GM21367 (cell line): ENCODE measurements around the gene GIMAP1.
A peak's percentile ranks its signal among the peaks of the same experiment; 100 is the strongest.

ENCODE experiments used
- ATAC-seq: cut with Tn5 transposase; IDR thresholded peaks from one replicate; pipeline ENCODE4 v1.9.1; 2021; ENCODE audit not compliant: unreplicated experiment

The GIMAP1 gene

GRCh38 chr7:150721970-150722373 lies 5.6 kb downstream of the GIMAP1 start:
- no peak for ATAC-seq

DNA sequence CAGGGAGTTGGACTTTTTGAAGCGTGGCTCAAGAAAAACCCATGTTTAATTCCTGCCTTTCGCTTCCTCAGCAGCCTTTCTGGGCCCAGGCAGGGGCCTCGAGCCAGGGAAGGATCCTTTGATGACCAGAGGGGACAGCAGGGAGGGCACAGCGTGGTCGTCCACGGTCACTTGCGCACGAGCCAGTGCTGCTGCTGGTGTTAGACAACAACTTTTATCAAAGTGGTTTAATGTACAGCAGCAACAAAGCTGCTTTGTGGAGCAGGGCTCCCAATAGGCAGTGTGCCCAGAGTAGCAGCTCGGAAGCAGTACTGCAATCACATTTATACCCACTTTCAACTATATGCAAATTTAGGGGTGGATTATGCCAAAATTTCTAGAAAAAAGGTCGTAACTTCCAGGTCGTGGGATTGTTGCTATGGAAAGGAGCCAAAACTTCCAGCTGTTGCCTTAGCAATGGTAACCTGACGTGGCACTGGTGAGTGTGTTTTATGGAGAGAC lies 6.1 kb downstream of the GIMAP1 start:
- no peak for ATAC-seq

DNA sequence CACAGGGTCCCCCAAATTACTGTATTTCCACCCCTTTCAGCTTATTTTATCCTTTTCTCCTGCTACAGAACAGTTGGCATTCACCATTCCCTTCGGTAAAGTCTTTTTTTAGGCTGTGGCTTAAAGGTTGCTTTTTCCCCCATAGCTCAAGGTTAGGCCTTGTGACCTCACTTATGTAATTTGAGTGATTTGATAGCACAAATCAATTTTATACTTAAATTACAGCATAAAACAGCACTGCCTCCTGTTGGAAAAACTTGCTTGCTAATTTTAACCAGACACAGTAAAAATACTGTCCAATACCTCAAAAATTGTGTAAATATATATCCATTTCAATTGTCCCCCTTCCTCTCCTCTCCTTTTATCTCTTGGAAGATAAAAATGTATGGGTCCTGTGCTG lies 7.1 kb downstream of the GIMAP1 start:
- ATAC-seq = no peak

DNA sequence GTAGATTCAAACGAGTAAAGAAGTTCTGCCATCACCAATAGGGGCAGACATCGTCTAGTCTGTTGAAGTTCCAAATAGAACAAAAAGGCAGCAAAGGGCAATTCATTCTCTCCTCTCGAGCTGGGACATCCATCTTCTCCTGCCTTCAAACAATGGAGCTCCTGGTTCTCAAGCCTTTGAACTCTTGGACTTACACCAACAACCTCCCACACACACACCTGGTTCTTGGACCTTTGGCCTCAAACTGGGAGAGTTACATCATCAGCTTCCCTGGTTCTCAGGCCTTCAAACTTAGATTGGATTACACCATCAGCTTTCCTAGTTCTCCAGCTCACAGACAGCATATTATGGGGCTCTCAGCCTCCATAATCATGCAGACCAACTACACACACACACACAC lies 11.0 kb downstream of the GIMAP1 start:
- ATAC-seq = no peak

GRCh38 chr7:150728011-150728410 lies 11.6 kb downstream of the GIMAP1 start:
- ATAC-seq = no peak

- ATAC-seq = no peak
Observed at GRCh38 chr7:150728609-150729008, 12.2 kb downstream of the GIMAP1 start.

GRCh38 chr7:150731916-150732315 lies 15.5 kb downstream of the GIMAP1 start:
- no peak for ATAC-seq

DNA sequence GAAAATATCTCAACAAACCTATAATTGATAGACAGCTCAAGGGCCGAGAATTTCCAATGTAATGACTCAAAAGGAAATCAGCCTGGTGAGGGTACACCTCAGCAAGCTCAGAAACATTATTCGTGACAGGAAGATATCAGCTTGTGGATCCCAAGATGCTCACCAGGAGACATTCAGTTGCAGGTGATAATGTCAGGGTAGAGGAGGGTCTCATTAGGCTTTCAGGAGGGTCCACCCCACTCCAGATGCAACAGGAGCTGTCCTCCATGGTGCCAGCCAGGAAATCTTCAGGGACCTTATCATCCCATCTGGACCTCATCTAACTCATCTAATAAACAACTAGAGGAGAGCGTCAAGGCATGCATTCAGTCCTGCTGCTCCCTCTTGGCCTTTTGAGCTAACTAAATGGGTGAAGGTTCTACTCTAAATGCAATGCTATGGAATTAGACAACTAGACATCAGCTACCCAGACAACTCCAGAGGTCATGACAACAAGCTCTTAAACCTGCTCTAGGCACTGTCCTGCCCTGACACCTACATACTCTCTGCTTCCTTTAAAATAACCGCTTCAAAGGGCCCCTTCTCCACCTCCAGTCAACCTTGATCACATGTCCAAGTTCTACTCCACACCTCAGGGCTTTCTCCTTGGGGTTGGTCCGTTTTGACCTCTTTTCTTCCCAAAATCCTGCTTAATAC lies 16.5 kb downstream of the GIMAP1 start:
- ATAC-seq = no peak

- no peak for ATAC-seq
Observed at GRCh38 chr7:150733482-150734095, 17.2 kb downstream of the GIMAP1 start.

- no peak for ATAC-seq
Observed at GRCh38 chr7:150734254-150734653, 17.8 kb downstream of the GIMAP1 start.

DNA sequence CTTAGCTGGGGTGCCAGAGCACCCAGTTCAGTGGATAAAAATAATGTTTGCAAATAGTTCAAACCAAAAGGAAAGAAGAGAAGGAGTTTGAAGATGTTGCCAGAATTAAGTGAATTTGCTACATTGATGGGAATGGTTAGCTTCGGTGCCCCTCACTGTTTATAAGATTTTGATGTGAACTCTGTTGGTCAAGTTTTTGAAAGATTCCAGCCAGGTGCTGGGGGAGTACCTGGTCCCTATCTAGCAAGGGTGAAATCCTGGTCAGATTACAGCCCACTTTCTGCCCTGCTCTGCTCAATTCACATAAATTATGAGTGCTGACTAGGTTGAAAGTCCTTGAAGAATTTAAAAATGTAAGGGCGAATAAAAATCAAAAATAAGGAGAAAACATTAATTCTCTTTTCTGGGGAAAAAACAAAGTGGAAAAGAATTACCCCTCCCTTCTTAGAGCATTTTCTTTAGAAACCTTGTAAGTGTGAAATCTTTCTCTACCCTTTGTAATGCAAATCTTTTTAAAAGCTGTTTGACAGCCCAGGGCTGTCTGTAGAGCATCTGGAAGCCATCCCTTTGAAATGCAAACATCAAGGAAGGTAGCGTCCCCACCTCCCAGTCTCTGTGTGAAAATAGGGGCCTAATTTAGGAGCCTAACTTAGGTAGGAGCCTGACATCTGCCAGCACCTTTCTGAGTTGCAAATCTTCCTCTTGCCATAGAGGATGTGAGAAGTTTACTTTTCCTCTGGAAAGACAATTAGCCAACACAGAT lies 19.4 kb downstream of the GIMAP1 start:
- ATAC-seq = no peak

DNA sequence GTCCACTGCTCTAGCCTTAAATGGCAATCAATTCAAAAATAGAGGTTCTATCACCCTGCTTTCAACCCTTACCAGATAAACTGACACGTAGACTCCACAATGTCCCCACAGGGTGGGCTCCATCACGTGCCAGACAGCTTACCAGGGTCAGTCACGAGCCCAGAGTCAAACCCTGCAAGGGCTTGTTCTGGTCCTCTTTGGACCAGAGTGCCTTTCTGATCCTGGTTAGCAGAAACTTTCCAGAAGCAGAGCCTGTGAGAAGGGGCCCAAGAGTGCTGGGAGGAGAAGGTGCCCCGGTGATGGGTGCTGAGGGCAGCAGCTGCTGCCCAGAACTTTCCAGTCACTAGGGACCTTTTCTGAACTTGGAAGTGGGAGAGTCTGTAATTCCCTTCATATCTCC lies 20.5 kb downstream of the GIMAP1 start:
- no peak for ATAC-seq

GRCh38 chr7:150737265-150738055 lies 21.0 kb downstream of the GIMAP1 start, which contains the start of gene GIMAP5:
GIMAP5 (plus strand) TSS chr7:150737418; CDS start chr7:150740885, 3,467 bp downstream.
- peak; percentile 62 for ATAC-seq

DNA sequence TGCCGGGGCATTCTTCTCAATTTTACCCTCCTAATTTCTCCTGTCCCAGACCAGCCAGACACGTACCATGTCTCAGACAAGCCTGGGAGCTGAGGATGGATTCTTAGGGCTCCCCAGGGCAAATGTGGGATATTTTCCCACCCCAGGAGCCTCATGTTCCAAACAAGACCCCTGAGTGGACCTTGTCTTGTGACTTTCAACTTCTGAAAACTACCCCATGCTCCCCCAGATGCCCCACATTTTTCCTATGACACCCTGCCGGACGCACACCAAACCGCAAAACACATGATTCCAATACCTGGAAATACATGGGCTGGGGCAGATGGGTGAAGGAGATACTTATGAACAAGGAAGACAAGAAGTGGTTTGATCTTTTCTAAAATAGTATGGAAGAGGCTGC lies 21.7 kb downstream of the GIMAP1 start:
- ATAC-seq = no peak

DNA sequence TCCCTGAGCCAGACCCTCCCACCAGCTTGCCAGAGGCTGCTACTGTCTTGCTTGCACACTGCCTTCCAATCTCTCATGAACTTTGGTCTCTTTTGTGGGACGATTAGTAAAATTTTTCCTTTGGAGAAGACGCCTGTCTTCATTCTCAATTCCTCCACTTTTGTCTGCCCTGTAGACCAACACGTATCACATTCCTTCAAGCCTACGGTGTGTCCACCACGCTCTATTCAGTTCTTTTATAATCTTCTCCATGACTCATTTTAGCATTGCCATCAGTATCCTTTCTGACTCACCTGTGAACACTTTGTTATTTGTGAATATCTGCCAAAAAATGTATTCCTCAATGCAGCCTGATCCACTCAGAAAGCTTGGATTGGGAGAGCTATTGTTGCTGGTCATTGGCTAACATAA lies 22.2 kb downstream of the GIMAP1 start:
- ATAC-seq = no peak

DNA sequence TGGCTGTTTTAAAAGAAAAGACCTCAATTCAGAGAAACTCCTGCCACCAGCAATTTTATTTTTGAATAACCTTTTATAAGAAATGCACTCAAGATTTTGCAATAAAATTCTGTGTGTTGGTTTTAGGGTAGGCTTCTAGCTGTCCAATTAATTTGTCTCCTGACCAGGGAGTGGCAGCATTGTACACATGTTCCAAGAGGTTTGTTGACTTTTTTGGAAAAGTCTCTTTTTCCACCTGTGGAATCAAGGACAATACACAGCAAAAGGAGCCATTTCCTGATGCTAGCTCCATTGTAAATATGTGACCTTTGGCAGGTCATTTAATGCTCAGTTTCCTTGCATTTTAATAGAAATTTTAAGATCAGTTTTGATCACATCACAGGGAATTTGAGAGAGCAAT lies 22.6 kb downstream of the GIMAP1 start:
- ATAC-seq = no peak

DNA sequence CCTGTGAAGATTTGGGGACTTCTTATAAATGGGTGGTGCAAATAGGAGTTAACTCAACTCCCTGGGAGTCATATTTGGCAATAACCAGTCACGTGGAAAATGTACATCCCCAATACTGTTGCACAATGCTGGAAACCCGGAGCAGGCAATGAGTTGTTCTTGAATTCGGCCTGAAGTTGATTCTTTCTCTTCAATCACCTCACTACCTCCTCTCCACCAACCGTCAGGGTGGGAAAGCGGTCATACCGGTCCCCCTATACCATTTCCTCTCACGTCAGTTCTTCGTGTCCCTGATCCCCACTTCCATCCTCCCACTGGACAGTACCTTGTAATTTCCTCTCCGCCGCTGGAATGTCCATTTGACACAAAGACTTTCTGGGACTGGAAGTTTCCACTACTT lies 23.6 kb downstream of the GIMAP1 start:
- ATAC-seq = no peak

DNA sequence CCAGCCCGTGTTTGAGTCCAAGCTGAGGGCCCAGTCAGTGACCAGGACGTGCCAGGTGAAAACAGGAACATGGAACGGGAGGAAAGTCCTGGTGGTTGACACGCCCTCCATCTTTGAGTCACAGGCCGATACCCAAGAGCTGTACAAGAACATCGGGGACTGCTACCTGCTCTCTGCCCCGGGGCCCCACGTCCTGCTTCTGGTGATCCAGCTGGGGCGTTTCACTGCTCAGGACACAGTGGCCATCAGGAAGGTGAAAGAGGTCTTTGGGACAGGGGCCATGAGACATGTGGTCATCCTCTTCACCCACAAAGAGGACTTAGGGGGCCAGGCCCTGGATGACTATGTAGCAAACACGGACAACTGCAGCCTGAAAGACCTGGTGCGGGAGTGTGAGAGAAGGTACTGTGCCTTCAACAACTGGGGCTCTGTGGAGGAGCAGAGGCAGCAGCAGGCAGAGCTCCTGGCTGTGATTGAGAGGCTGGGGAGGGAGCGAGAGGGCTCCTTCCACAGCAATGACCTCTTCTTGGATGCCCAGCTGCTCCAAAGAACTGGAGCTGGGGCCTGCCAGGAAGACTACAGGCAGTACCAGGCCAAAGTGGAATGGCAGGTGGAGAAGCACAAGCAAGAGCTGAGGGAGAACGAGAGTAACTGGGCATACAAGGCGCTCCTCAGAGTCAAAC lies 26.0 kb downstream of the GIMAP1 start:
- no peak for ATAC-seq

- no peak for ATAC-seq
Observed at GRCh38 chr7:150744041-150744656, 27.7 kb downstream of the GIMAP1 start.

- no peak for ATAC-seq
Observed at GRCh38 chr7:150745086-150745485, 28.7 kb downstream of the GIMAP1 start.
